Measurements from ENCODE around the gene KCNH3.

- no peak for TF ChIP-seq POLR2AphosphoS5 (IDR thresholded peaks at IDR 0.05; ENCODE audit: low read depth, low read length)
- TF ChIP-seq TAF1 (IDR thresholded peaks at IDR 0.05; ENCODE audit: borderline replicate concordance, insufficient read depth, low read length): no peak
- TF ChIP-seq SIN3A (IDR thresholded peaks at IDR 0.05; ENCODE audit: borderline replicate concordance, insufficient read depth, low read length): no peak
- TF ChIP-seq REST (IDR thresholded peaks at IDR 0.05; ENCODE audit: insufficient read depth in 1 of 2, low read depth in 2 of 2, low read length in 2 of 2): no peak
- TF ChIP-seq FOXP2 (optimal IDR thresholded peaks at IDR 0.05; ENCODE audit: borderline replicate concordance, extremely low read depth, extremely low read length, insufficient read depth): no peak
Observed at GRCh38 chr12:49511410-49511809, 27.4 kb upstream of the KCNH3 start.

All from PFSK-1 (cell line).